SW480 (cell line): Measurements from ENCODE around the gene SLC16A5.
A peak's percentile ranks its signal among the peaks of the same experiment; 100 is the strongest.
"Not testable (repeated sequence)": the region's sequence is repeated elsewhere in the genome, so short reads cannot be mapped to it uniquely, and the experiment has no call there.

ENCODE experiments used
- DNase-seq: peaks from one replicate; pipeline ENCODE4 v3.0.0-alpha.2; 2016; ENCODE audit warnings: low spot score

Gene SLC16A5, protein sequence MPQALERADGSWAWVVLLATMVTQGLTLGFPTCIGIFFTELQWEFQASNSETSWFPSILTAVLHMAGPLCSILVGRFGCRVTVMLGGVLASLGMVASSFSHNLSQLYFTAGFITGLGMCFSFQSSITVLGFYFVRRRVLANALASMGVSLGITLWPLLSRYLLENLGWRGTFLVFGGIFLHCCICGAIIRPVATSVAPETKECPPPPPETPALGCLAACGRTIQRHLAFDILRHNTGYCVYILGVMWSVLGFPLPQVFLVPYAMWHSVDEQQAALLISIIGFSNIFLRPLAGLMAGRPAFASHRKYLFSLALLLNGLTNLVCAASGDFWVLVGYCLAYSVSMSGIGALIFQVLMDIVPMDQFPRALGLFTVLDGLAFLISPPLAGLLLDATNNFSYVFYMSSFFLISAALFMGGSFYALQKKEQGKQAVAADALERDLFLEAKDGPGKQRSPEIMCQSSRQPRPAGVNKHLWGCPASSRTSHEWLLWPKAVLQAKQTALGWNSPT

DNA sequence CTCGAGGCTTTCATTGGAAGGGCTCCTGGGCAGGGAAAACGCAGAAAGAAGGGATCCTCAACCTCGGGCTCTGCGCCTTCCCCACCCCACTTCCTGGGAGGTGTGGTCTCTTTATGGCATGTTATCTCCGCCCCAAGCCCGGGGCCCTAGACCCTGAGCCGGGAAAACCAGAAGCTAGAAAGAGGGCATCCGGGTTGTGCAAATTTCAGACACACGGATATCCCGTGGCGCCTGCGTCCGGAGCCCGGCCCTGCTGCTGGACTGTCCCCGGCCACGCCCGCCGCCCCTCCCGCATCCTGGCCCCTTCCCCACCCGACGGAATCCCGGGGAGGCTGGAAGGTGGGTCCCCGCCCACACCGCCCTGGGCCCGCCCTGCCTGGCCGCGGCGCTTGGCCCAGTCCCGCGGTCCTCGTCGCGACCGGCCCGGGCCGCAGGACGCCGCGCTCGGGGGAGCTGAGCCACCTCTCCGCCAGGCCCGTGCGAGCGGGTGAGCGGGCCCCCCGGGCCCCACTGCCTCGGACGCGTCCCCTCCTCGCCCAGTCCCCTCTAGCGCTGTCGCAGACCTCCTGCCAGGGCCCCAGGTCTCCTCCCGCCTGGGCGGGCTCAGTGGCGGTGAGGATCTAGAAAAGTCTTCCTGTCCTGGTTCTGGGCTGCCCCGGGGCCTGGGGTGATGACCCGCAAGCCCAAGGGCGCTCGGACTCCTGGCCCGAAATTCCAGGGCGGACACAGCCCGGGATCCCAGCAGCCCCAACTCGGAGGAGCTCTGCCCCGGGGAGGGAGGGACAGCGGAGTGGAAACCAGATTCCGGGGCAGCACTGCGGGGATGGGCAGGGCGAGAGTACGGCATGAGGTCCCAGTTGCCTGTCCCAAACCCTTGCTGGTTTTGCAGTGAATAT, at the start of gene SLC16A5:
TSS of gene SLC16A5 (plus strand) at position 397 of the 896 bp plus-strand sequence. CDS start 5,683 bp downstream, outside the sequence.
- peak; percentile 95 for DNase-seq

GRCh38 chr17:75039238-75039637, 48.5 kb upstream of the SLC16A5 start:
- DNase-seq = no peak

DNA sequence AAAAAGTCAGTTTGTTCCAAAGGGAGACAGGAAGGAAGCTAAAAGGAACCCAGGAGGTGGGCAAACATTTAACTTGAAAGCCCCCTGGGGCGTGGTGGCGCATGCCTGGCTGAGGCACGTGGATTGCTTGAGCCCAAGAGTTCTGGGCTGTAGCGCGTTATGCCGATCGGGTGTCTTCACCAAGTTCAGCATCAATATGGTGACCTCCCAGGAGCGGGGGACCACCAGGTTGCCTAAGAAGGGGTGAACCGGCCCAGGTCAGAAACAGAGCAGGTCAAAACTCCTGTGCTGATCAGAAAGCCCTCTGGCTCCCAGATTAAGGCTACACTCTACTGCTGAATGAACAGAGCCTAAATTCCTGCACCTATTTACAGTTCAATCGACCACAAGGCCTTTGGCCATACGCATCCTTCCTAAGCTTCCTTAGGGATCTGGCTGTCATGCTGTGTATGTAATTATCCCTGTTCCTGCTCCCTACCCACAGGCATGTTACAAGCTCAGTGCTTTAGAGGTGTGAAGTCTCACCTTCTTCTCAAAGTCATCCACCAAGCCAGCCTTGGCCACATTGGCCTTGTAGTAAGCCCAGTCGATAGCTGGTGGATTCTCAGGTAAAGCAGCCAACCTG, 46.0 kb upstream of the SLC16A5 start:
- no peak for DNase-seq

DNA sequence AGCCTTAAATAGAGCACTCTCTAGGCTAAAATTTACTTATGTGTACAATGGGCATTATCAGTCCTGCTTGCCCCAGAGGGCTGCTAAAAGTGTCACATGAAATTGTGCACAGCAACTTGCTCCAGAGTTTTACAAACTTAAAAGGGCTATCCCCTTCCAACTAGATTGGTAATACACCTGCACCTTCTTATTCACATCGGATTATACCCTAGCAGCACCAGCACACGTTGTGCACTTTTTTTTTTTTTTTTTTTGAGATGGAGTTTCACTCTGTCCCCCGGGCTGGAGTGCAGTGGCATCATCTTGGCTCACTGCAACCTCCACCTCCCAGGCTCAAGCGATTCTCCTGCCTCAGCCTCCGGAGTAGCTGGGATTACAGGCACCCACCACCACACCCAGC, 44.0 kb upstream of the SLC16A5 start:
- not testable (repeated sequence) for DNase-seq

DNA sequence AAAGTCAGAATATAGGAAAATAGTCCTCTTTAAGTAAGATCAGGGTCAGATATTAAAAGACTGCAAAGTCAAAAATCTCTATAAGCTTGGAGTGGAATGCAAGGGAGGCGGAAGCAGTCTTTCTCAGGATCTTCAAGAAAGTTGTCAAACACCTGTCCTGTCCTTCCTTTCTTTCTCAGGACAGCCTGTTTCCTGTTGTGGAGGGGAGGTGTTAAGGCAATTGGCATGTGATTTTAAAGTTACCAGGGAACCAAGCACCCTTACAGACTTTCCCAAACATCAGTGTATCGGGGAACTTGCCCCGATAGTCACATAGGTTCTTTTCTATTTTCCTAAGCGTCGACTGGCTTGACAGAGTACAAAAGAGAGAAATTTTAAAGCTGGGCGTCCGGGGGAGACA, 43.0 kb upstream of the SLC16A5 start:
- no peak for DNase-seq

- DNase-seq = not testable (repeated sequence)
Observed at GRCh38 chr17:75045946-75046406, 41.8 kb upstream of the SLC16A5 start.

- DNase-seq = peak; percentile 96
Observed at GRCh38 chr17:75046407-75047289, 41.1 kb upstream of the SLC16A5 start, which contains the start of the genes ATP5PD and KCTD2. ATP5PD (minus strand) TSS chr17:75046969; CDS start chr17:75042650, 4,319 bp downstream. KCTD2 (plus strand) TSS chr17:75047225; CDS start chr17:75047251, 26 bp downstream.

DNA sequence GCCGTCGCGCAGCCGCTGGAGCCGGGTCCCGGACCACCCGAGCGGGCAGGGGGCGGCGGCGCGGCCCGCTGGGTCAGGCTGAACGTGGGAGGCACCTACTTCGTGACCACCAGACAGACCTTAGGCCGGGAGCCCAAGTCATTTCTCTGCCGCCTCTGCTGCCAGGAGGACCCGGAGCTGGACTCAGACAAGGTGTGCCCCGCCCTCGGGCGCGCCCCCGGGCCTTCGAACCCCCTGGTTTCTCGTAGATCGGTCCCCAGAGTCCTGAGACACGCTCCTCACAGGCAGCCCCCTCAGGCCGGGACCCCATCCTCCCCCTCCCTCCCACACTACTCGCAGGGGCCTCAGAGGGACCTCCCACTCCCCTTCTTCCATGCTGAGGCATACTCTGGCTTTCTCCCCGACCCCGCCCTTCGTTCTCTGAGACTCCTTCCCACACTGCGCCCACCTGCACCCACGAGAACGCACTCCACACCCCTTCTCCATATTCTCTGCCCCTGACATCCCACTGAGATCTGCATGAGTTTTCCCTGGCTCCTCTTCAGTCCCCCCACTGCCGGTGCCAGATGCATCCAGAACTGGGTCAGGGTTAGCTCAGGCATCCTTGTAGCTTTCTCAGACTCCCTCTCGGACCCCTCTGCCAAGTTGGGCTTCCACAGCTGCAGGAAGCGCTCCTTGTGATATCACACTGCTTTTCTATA, 40.2 kb upstream of the SLC16A5 start:
- DNase-seq = no peak

- no peak for DNase-seq
Observed at GRCh38 chr17:75048249-75048878, 39.4 kb upstream of the SLC16A5 start.

- no peak for DNase-seq
Observed at GRCh38 chr17:75049057-75049456, 38.7 kb upstream of the SLC16A5 start.

GRCh38 chr17:75049706-75050105, 38.0 kb upstream of the SLC16A5 start:
- no peak for DNase-seq

DNA sequence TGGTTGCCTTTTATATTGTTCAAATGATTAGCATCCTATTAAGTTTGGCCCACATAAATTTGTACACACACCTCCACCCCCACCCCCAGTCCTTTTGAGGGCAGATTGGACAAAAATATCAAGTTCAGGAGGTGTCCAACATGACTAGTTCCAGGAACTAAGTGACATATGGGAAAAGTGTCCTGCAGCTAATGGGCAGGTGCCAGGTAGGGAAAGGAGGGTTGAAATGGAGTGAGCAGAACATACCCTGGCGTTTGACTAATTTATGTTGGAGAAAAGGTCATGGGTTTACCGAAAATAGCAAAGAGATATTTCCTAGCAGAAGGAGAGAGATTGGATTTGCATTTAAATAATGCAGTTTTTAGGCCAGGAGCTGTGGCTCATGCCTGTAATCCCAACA, 35.8 kb upstream of the SLC16A5 start:
- no peak for DNase-seq

DNA sequence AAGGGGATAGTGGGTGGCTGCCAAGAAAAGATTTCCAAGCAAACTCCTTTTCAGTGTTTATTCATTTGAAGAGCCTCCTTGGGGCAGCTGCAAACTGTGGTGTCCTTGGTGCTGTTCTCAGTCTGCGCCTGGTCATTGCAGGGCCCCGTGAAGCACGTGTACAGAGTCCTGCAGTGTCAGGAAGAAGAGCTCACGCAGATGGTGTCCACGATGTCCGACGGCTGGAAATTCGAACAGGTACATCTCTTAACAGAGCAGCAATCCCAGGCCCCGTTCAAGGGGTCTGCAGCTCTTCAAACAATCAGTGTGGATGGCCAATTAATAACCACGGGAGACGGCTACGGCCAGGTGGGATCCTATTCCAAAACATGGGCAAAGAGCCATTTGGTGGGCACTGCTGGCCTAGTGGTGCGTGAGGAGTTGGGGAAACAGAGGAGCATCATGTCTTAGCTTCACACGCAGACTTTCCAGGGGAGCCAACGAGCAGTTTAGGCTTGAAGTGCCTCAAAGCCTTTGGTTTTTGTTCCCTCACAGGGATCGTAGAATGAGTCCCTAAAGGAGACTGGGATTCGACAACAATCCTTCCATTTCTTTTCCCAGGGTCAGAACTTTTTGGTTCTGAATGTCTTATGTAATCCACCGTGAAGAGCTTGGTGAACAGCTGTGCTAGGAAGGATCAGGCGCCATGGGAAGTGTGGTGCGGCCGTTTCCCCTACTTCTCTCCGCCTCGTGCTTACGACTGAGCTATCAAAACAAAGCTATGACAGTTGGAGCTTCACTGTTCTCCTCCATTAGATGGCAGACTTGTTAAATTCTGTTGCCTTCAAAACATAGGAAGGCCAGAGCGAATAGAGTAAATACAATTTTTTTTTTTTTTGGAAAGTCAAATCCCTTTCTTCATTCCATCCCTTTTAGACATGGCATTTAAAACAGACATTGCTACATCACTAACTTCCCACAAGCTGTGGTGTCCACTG, 28.1 kb upstream of the SLC16A5 start:
- DNase-seq = peak; percentile 52

DNA sequence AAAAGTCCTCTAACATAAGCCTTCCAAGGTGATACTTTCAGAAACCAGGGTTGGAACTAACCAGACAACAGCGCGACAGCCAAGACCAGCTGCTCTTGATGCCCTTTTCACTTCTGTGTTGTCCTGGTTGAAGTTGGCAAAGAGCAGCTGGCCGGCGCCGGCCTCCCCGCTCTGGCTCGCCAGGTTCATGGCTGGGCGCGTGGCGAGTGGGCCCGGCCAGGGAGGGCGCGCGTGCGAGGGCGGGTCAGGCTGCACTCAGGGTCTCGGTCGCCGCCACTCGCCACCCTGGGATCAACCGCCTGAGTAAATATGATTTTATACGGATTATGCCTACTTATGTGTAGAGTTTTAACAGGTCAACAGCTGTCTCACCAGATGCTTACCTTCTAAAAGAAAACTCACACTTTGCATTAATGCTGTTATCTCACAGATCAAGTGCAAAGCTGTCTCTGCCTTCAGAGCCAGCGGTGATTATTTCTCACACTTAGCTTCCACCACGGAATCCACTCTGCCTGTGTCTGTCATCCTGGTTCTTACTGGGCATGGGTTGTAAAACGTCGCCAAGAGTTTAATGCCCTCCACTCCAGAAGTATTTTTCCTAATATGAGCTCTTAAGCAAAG, 27.2 kb upstream of the SLC16A5 start:
- DNase-seq = no peak

DNA sequence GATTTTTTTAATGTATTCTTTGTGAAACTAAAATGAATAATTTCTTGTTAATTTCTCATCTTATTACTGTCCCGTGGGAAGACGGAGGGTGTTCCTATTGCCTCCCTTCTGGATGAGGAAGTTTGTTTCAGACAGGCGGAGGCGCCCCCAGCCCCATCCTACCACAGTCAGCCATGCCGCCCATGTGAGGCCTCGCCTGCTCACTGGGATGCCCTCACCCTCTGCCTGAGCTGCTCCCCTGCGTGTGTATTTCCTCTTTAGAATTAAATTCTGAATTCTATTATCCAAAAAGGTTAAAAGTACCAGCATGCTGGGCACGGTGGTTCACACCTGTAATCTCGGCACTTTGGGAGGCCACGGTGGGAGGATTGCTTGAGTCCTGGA, 26.7 kb upstream of the SLC16A5 start:
- DNase-seq = no peak

- DNase-seq = no peak
Observed at GRCh38 chr17:75061618-75062017, 26.1 kb upstream of the SLC16A5 start.

DNA sequence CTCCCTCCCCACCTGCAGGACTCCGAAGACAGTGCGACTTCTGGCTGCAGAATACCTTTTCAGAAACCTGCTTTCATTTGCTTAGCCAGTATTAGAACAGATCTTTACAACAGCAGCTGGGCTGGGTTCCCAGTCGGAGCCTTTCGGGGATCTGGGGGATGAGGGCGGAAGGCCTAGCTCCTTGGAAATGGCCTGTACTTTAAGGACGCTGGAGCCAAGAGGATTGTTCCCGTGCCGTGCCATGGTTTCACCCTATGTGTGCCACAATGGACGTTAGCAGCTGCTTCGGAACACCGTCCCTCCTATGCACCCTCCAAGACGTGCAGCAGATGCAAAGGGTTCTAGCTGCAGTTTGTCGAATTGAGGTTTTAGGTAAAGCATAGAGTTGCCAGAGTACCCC, 24.6 kb upstream of the SLC16A5 start:
- DNase-seq = no peak

DNA sequence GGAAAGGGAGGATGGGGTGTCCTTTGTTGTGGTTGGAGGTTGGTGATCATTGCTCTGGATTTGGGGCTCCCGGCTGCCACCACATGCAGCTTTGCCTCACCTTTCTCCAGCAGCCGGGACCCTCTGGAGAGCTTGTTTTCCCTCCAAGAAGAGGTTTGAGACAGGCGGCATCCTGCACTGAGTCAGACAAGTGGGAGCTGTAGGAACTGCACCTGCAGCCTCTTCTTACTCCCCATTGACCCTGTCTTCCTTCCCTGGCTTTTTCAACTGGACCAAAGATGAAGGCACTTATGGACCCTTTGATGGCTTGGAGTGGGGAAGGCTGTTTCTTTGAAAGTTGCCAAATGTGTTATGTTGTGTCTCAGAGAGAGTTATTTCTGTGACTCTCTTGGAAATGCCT, 24.1 kb upstream of the SLC16A5 start:
- DNase-seq = no peak
